K562 (cell line): ENCODE results near the gene OR10A3. TPM values are rescaled to one million over a fixed set of nuclear protein-coding genes. Genes with fewer than 3 reads are reported as not detected.

ENCODE experiments used
- BRD4 ChIP-seq: fragments of 200-600 bp; sonication (generic); IDR thresholded peaks from 2 replicates; pipeline ENCODE4 v1.6.1; 2017; ENCODE audit warnings: inconsistent platforms
- DACH1 ChIP-seq: fragments of 450-650 bp; IDR thresholded peaks from 2 replicates; pipeline ENCODE4 v1.6.1; 2018; ENCODE audit not compliant: partially characterized antibody
- E2F1 ChIP-seq: sonication (generic); formaldehyde crosslinking; IDR thresholded peaks from 2 replicates; pipeline ENCODE4 v1.8.1; 2023; ENCODE audit warnings: mild to moderate bottlenecking, missing genetic modification reagents, moderate library complexity
- FOXJ2 ChIP-seq: fragments of 200-800 bp; sonication (Bioruptor generic); IDR thresholded peaks from 2 replicates; pipeline ENCODE4 v1.6.1; 2016; ENCODE audit warnings: missing genetic modification characterization, missing compliant biosample characterization
- GABPB1 ChIP-seq: sonication (generic); formaldehyde crosslinking; IDR thresholded peaks from 2 replicates; pipeline ENCODE4 v1.8.0; 2022; ENCODE audit warnings: mild to moderate bottlenecking, missing genetic modification reagents
- GATAD2B ChIP-seq: fragments of 450-650 bp; IDR thresholded peaks from 2 replicates; pipeline ENCODE4 v1.6.1; 2017; ENCODE audit warnings: mild to moderate bottlenecking, borderline replicate concordance
- HMG20A ChIP-seq: fragments of 450-650 bp; formaldehyde crosslinking; conservative IDR thresholded peaks from 2 replicates; pipeline ENCODE4 v1.4.0; 2020; ENCODE audit warnings: mild to moderate bottlenecking, mixed read lengths
- NR2C1 ChIP-seq, 2 experiments: fragments of 450-650 bp; IDR thresholded peaks; 2 replicates each; pipeline ENCODE4 v1.6.1; 2017; ENCODE audit warnings: mild to moderate bottlenecking in 2 of 2, antibody characterized with exemption in 1 of 2, inconsistent platforms in 1 of 2, missing compliant biosample characterization in 1 of 2, missing genetic modification characterization in 1 of 2
- NR3C1 ChIP-seq: sonication (generic); formaldehyde crosslinking; IDR thresholded peaks from 2 replicates; pipeline ENCODE4 v1.8.1; 2022; ENCODE audit warnings: missing genetic modification reagents
- POLR2B ChIP-seq: fragments of 450-650 bp; IDR thresholded peaks from 2 replicates; pipeline ENCODE4 v1.6.1; 2018; ENCODE audit warnings: low read depth; ENCODE audit not compliant: partially characterized antibody
- SMAD3 ChIP-seq: fragments of 450-650 bp; formaldehyde crosslinking; conservative IDR thresholded peaks from 2 replicates; pipeline ENCODE4 v1.4.0; 2020; ENCODE audit warnings: mild to moderate bottlenecking
- SMAD4 ChIP-seq: fragments of 250-450 bp; sonication (Bioruptor Pico); conservative IDR thresholded peaks from 2 replicates; pipeline ENCODE4 v1.8.0; 2021; ENCODE audit warnings: inconsistent platforms, mild to moderate bottlenecking, moderate library complexity
- SP2 ChIP-seq: IDR thresholded peaks from 2 replicates; pipeline ENCODE4 v1.6.1; 2011; ENCODE audit warnings: mild to moderate bottlenecking, low read depth, low read length, moderate library complexity; ENCODE audit not compliant: poor library complexity, severe bottlenecking; ENCODE audit errors: extremely low read depth
- SRSF1 ChIP-seq: fragments of 200-400 bp; formaldehyde crosslinking; IDR thresholded peaks from 2 replicates; pipeline ENCODE4 v1.6.1; 2017; ENCODE audit warnings: mild to moderate bottlenecking, low read depth, low read length, moderate library complexity
- TFAP4 ChIP-seq: sonication (generic); formaldehyde crosslinking; IDR thresholded peaks from 2 replicates; pipeline ENCODE4 v1.8.0; 2022; ENCODE audit warnings: missing genetic modification reagents, mild to moderate bottlenecking, moderate library complexity, borderline replicate concordance
- THAP7 ChIP-seq: fragments of 250-450 bp; sonication (Bioruptor Pico); IDR thresholded peaks from 2 replicates; pipeline ENCODE4 v1.5.0; 2021
- TSC22D4 ChIP-seq: fragments of 450-650 bp; IDR thresholded peaks from 2 replicates; pipeline ENCODE4 v1.6.1; 2016; ENCODE audit warnings: missing genetic modification characterization, missing biosample characterization, control low read depth
- ZC3H8 ChIP-seq: fragments of 450-650 bp; IDR thresholded peaks from 2 replicates; pipeline ENCODE4 v1.6.1; 2017
- ZFP36 ChIP-seq: fragments of 150-350 bp; IDR thresholded peaks from 2 replicates; pipeline ENCODE4 v1.6.1; 2018; ENCODE audit warnings: low read length, low read depth; ENCODE audit not compliant: partially characterized antibody
- ZNF124 ChIP-seq: sonication (generic); formaldehyde crosslinking; IDR thresholded peaks from 2 replicates; pipeline ENCODE4 v1.8.1; 2022; ENCODE audit warnings: missing genetic modification reagents
- ZNF197 ChIP-seq: fragments of 200-800 bp; sonication (Bioruptor generic); IDR thresholded peaks from 2 replicates; pipeline ENCODE4 v1.6.1; 2016; ENCODE audit warnings: low read depth, missing genetic modification characterization, missing compliant biosample characterization
- ZNF384 ChIP-seq: IDR thresholded peaks from 2 replicates; pipeline ENCODE4 v1.6.1; 2012; ENCODE audit warnings: low read depth, low read length, improper control_type of control experiment
- ZNF507 ChIP-seq: conservative IDR thresholded peaks from 2 replicates; pipeline ENCODE4 v1.6.1; 2017; ENCODE audit warnings: missing genetic modification characterization, missing compliant biosample characterization
- ZNF584 ChIP-seq: fragments of 200-800 bp; sonication (Bioruptor generic); IDR thresholded peaks from 2 replicates; pipeline ENCODE4 v1.6.1; 2016; ENCODE audit warnings: low read depth, mild to moderate bottlenecking, missing genetic modification characterization, missing compliant biosample characterization
- polyA plus RNA-seq, 8 experiments: library from polyadenylated mRNA; depleted of rRNA in 4 of 8; stranded (reverse) in 5 of 8; unstranded in 3 of 8; fragments of >200 nt; fragmentation: Nextera tagmentation in 2 of 8; fragmentation: Illumina TruSeq in 1 of 8; extraction: Ambion mirVana in 2 of 8; extraction: Trizol in 1 of 8; gene quantifications; 2 replicates each; pipeline versions ENCODE4 v1.2.1 to v1.2.3, GENCODE V29; 2011 to 2014; ENCODE audit warnings: inconsistent platforms in 1 of 8, missing spikeins in 1 of 8
- total RNA-seq, 7 experiments: library from RNA; depleted of rRNA in 6 of 7; stranded (reverse); fragments of >200 nt in 6 of 7; fragmentation: Illumina TruSeq in 2 of 7; extraction: Trizol in 2 of 7; gene quantifications; 2 replicates each; pipeline versions ENCODE4 v1.2.1 to v1.2.3, GENCODE V29; 2011 to 2021; ENCODE audit warnings: low replicate concordance in 1 of 7

Gene OR10A3
- total and polyA plus RNA-seq, 9 of the 15 experiments (the other 6 are each of a cell fraction or from before 2014, with no cell fraction given): not detected

- no peak for TF ChIP-seq SP2
- TF ChIP-seq GABPB1: no peak
- TF ChIP-seq HMG20A (CRISPR knock-in tag): no peak
- no peak for TF ChIP-seq ZNF197 (CRISPR knock-in tag)
- no peak for TF ChIP-seq ZFP36
- TF ChIP-seq DACH1: no peak
- TF ChIP-seq ZNF124: no peak
- peak; percentile 72 for TF ChIP-seq SMAD4 (CRISPR knock-in tag)
- no peak for TF ChIP-seq BRD4
- TF ChIP-seq ZNF384: no peak
- TF ChIP-seq TFAP4: no peak
- TF ChIP-seq SMAD3: no peak
- TF ChIP-seq ZNF584 (CRISPR knock-in tag): 0 out of 2 replicates have a peak, but pooled peaks have one; percentile 34
- no peak for TF ChIP-seq TSC22D4 (tag)
- TF ChIP-seq GATAD2B: no peak
- no peak for TF ChIP-seq THAP7 (CRISPR knock-in tag)
- no peak for TF ChIP-seq NR3C1 (CRISPR knock-in tag)
- no peak for TF ChIP-seq E2F1
- peak; percentile 40; the same call in 1 of the 2 replicates for TF ChIP-seq FOXJ2 (tag)
- TF ChIP-seq SRSF1: no peak
- no peak for TF ChIP-seq ZC3H8
- TF ChIP-seq ZNF507 (tag): no peak
- no peak for TF ChIP-seq NR2C1 (IDR thresholded peaks at IDR 0.05)
- TF ChIP-seq NR2C1 (tag; IDR thresholded peaks at IDR 0.05): no peak
- no peak for TF ChIP-seq POLR2B
Measured at GRCh38 chr11:7977232-7977917, 35.9 kb upstream of the OR10A3 start (continued).
